GM12864 (cell line): ENCODE data around the gene CLNS1A.

ENCODE experiments used
- DNase-seq: peaks from one replicate; pipeline ENCODE4 v3.0.0-alpha.2; 2011; ENCODE audit warnings: low read depth
- H3K4me3 ChIP-seq: 2 replicates; pipeline ENCODE4 v1.5.1; 2011; ENCODE audit warnings: mild to moderate bottlenecking, low read depth, low read length, control low read depth
- TF ChIP-seq, protein P1 (sequence below): IDR thresholded peaks from 2 replicates; pipeline ENCODE4 v1.5.1; 2011; ENCODE audit warnings: low read depth, mild to moderate bottlenecking, moderate library complexity, low read length, control low read depth, inconsistent platforms; ENCODE audit errors: missing control alignments

The CLNS1A gene, protein sequence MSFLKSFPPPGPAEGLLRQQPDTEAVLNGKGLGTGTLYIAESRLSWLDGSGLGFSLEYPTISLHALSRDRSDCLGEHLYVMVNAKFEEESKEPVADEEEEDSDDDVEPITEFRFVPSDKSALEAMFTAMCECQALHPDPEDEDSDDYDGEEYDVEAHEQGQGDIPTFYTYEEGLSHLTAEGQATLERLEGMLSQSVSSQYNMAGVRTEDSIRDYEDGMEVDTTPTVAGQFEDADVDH

DNA sequence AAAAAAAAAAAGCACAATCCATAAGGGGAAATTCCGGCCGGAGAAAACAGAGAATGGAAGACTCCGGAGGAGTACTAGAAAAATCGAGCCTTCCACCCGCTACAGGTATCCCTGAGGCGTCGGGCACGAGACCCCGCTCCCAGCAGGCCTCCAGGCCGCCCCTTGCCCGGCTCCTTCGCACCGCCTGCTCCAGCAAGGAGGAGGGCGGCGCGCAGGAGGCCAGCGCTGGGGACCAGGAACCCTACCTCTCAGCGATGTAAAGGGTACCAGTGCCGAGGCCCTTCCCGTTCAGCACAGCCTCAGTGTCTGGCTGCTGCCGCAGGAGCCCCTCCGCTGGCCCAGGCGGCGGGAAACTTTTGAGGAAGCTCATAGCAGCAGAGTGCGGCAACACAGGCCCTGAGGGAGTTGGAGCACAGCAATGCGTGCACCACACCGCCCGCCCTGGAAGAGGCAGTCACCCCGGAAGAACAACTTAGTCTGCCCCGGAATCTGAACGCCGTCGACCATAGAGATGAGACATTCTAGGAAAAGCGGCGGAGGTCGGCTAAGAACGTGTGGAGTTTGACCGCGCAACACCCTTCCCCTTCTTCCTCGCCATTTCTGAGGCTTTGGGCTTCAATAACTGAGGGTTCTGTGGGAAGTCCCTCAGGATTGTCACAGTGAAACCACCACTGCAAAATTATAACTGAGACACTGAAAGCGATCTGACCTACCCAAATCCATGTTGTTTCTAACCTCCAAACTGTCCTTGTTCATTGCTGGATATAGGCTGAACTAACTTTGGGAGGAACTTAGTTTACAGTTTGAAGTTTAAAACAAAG lies at the start of gene CLNS1A:
Gene CLNS1A, minus strand, starts transcription at position 450 of the 821 bp plus-strand sequence. Its CDS starts 80 bp downstream, at position 370.
- TF ChIP-seq, protein P1, sequence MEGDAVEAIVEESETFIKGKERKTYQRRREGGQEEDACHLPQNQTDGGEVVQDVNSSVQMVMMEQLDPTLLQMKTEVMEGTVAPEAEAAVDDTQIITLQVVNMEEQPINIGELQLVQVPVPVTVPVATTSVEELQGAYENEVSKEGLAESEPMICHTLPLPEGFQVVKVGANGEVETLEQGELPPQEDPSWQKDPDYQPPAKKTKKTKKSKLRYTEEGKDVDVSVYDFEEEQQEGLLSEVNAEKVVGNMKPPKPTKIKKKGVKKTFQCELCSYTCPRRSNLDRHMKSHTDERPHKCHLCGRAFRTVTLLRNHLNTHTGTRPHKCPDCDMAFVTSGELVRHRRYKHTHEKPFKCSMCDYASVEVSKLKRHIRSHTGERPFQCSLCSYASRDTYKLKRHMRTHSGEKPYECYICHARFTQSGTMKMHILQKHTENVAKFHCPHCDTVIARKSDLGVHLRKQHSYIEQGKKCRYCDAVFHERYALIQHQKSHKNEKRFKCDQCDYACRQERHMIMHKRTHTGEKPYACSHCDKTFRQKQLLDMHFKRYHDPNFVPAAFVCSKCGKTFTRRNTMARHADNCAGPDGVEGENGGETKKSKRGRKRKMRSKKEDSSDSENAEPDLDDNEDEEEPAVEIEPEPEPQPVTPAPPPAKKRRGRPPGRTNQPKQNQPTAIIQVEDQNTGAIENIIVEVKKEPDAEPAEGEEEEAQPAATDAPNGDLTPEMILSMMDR: no peak
- H3K4me3 ChIP-seq: peak within 1 kb of the TSS; percentile 74
- DNase-seq: peak; percentile 78

DNA sequence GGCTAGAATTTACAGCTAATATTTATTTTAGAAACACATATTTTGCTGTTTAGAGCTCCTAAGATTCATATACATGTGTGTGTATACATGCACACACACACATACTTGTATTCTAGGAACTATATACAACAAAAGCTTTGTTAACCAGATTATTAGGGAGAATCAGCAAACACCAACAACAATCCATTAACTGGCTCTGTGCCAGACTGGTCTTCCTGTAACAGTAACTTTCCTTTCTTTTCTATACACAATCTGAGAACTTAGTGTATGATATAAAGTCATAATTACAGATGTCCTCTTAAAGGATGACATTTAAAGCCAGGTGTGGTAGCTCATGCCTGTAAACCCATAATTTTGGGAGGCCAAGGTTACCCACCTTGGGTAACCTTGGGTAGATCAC lies 49.5 kb upstream of the CLNS1A start:
- DNase-seq: no peak
- TF ChIP-seq, protein P1: no peak
- H3K4me3 ChIP-seq: no peak overlapping the region

DNA sequence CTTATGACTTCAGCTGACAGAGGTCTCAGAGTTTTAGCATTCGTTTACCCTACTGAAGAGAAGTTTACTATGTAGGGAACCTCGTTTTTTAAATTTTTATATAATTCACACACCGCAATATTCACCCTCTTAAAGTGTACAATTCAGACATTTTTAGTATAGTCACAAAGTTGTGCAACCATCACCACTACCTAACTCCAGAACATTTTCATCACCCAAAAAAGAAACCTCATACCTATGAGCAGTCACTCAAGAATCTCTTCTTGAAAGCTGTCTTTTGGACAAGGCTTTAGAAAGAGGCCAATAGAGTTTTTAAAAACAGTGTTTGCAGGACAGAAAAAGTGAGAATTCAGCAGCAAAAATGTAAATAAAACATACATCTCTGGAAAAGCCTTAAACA lies 39.5 kb upstream of the CLNS1A start:
- TF ChIP-seq, protein P1: no peak
- DNase-seq: no peak
- no peak overlapping the region for H3K4me3 ChIP-seq

DNA sequence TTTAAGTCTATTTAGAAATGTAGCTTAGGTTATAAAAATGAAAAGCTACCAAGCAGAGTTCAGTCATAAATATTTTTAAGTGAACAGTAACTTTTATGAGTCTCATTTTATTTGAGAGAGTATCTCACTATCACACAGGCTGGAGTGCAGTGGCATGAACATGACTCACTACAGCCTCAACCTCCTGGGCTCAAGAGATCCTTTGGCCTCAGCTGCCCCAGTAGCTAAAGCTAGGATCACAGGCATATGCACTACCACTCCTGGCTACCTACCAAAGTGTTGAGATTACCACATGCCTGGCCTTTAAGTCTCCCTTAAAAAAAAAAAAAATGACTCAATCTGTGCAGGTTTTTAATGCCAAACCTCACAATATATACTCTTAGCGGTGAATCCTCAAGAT lies 34.7 kb upstream of the CLNS1A start:
- no peak for DNase-seq
- TF ChIP-seq, protein P1: no peak
- no peak overlapping the region for H3K4me3 ChIP-seq

DNA sequence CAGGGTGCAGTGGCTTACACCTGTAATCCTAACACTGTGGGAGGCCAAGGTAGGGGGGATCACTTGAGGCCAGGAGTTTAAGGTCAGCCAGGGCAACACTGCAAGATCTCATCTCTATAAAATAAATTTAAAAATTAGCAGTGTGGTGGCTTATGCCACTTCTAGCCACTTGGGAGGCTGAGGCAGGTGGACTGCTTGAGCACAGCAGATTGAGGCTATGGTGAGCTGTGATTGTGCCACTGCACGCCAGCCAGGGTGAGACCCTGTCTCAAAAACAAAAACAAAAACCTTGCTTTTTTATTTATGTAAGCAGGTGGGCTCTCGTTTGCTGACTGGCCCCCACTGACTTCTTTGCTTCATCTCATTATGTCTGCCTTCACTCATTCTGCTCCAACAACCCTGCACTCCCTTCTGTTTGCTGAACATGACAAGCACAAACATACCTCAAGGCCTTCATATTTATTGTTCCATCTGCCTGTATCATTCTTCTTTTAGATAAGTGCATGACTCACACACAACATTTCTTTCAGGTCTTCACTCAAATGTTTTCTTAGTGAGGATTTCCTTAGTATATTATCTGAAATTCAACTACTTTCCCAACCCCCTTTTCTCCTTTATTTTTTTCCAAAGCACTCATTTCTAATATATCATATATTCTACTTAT lies 32.4 kb upstream of the CLNS1A start:
- H3K4me3 ChIP-seq: no peak overlapping the region
- no peak for DNase-seq
- TF ChIP-seq, protein P1: no peak

DNA sequence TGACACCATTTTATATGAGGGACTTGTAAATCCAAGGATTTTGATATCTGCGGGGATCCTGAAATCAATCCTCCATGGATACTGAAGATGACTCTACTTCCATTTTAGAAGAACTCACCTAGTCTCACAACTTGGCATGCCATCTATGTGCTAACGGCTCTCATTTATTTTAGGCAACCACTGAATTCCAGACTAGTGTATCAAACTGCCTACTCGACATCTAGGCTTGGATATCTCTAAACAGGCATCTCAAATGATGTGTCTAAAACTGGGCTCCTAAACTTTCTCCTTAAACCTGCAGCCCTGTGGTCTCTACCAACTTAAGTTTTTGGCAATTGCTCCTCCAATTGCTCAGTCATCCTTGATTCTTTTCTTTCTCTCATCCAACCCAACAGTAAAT lies 31.2 kb upstream of the CLNS1A start:
- no peak overlapping the region for H3K4me3 ChIP-seq
- no peak for DNase-seq
- TF ChIP-seq, protein P1: no peak
